Astrocyte of the hippocampus (primary cell): ENCODE data around the gene AGTR2.
"Not testable (repeated sequence)": the region's sequence is repeated elsewhere in the genome, so short reads cannot be mapped to it uniquely, and the experiment has no call there.

ENCODE experiments used
- DNase-seq: peaks from one replicate; pipeline ENCODE4 v3.0.0; 2011; ENCODE audit warnings: low read depth, low spot score

Gene AGTR2, protein sequence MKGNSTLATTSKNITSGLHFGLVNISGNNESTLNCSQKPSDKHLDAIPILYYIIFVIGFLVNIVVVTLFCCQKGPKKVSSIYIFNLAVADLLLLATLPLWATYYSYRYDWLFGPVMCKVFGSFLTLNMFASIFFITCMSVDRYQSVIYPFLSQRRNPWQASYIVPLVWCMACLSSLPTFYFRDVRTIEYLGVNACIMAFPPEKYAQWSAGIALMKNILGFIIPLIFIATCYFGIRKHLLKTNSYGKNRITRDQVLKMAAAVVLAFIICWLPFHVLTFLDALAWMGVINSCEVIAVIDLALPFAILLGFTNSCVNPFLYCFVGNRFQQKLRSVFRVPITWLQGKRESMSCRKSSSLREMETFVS

DNA sequence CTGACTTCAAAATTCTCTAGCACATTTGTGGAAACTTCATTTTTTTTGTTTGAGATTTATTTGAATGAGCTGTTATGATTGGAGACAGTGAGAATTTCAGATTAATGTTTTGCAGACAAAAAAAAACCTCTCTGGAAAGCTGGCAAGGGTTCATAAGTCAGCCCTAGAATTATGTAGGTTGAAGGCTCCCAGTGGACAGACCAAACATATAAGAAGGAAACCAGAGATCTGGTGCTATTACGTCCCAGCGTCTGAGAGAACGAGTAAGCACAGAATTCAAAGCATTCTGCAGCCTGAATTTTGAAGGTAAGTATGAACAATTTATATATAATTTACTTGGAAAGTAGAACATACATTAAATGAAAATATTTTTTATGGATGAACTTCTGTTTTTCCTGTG is at the start of gene AGTR2:
TSS of gene AGTR2 (plus strand) at position 234 of the 400 bp plus-strand sequence. CDS start 1,537 bp downstream, outside the sequence.
- no peak for DNase-seq

DNA sequence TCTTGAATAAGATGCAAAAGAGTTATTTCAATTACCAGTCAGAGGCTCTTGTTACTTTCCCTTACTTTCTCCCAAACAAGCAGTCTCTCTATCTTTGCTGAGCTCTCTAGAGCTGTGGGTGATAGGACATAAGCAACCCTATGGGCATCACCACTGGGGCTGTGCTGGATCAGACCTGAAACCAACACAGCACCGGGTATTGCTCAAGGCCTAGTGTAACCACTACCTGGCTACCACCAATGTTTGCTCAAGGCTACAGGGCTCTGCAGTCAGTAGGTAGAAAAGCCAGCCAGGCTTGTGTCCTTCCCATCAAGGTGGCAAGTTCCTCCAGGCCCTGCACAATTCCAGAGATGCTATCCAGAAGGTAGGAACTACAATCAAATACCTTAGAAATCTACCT is 35.3 kb upstream of the AGTR2 start:
- DNase-seq = no peak

DNA sequence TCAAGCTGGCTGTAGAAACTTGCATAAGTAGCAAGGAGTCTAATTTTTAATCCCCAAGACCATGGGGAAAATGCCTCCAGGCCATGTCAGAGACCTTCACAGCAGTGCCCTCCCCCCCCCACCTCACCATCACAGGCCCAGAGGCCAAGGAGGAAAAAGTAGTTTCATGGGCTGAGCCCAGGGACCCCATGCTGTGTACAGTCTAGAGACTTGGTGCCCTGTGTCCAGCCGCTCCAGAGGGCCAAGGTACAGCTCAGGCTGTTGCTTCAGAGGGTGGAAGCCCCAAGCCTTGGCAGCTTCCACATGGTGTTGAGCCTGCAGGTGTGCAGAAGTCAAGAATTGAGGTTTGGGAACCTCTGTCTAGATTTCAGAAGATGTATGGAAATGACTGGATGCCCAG is 29.3 kb upstream of the AGTR2 start:
- DNase-seq = not testable (repeated sequence)

DNA sequence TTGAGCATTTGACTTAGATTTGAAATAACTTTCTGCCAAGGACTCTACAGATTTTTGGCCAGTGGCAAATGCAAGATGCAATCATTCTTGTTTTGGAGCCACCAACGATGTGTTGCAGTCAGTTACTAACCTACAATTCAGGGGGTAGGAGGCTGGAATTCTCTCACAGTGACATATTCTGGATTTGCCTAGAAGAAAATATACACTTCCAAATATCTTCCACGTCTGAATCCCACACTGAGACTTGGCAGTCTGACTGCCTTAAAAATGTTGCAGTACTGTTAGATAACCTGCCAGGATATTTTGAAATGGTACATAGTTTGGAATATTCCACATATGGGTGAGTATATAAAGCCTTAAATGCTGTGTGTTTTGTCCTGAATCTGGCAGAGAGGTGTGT is 27.6 kb upstream of the AGTR2 start:
- no peak for DNase-seq

DNA sequence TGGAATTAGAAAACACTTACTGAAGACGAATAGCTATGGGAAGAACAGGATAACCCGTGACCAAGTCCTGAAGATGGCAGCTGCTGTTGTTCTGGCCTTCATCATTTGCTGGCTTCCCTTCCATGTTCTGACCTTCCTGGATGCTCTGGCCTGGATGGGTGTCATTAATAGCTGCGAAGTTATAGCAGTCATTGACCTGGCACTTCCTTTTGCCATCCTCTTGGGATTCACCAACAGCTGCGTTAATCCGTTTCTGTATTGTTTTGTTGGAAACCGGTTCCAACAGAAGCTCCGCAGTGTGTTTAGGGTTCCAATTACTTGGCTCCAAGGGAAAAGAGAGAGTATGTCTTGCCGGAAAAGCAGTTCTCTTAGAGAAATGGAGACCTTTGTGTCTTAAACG is 2.4 kb downstream of the AGTR2 start:
- DNase-seq = no peak

DNA sequence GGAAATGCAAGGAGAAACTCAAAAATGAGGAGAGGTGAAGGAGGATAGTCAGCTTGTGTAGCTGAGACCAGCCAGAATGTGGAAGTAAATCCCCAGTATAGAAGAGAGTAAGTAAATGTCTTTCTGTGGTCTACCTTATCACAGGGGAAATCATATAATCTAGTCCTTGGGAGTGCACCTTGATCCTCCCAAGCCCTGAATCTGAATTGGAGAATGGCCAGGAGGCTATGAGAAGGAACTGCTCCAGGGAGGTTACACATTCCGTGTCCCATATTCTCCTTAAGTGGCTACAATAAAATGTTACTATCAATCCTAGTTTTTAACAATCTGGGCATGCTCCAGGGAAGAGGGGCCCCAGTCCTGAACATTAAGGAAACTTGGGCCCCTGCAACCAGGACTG is 10.8 kb downstream of the AGTR2 start:
- no peak for DNase-seq

DNA sequence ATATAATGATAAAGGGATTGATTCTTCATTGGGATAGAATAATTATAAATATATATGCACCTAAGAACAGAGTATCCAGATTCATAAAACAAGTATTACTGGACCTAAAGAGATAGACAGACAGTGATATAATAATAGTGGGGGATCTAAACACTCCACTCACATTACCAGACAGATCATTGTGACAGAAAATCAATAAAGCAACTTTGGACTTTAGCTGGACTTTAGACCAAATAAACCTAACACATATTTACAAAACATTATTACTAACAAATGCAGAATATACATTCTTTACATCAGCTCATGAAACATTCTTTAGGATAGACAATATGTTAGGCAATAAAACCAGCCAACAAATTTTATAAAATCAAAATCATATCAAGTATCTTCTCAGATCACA is 14.6 kb downstream of the AGTR2 start:
- DNase-seq = no peak

DNA sequence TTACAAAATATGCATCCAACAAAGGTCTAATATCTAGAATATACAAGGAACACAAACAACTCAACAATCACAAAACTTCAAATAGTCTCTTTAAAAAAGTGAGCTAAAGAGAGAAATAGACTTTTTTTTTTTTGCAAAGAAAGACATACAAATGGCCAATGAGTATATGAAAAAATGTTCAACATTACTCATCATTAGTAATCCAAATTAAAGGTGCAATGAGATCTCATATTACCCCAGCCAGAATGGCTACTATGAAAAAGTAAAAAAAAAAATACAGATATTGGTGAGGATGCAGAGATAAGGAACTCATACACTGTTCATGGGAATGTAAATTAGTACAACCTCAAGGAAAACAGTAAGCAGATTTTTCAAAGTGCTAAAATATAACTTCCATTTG is 24.1 kb downstream of the AGTR2 start:
- no peak for DNase-seq

DNA sequence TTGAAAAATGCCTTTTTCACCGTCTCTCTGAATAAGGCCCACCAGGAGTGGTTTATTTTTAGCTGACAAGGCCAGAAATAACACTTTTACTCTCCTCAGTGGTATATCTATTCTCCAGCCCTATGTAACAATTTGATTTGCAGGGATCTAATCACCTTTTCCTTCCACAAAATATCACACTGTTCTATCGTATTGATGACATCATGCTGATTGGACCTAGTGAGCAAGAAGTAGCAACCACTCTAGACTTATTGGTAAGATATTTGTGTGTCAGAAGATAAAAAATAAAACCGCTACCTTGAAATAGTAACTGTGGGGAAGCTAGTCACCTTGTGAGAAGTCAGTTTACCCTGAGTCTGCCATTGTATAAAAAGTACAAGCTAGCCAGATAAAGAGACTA is 27.7 kb downstream of the AGTR2 start:
- DNase-seq = no peak

DNA sequence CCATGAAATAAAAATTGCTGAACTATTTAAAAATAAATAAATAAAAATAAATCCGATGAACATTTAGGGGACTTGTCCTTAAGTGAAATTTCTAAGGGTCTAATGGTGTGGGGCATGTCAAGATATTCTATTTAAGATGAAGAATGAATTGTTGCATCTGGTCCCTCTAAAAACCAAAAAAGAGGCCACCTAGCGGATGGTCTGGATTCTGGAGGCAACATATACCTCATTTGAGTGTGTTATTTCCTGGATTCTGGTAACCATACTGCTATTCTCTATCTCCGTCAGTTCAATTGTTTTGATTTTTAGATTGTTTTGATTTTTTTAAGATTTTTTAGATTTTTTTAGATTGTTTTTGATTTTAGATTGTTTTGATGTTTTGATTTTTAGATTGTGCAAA is 28.3 kb downstream of the AGTR2 start:
- no peak for DNase-seq

DNA sequence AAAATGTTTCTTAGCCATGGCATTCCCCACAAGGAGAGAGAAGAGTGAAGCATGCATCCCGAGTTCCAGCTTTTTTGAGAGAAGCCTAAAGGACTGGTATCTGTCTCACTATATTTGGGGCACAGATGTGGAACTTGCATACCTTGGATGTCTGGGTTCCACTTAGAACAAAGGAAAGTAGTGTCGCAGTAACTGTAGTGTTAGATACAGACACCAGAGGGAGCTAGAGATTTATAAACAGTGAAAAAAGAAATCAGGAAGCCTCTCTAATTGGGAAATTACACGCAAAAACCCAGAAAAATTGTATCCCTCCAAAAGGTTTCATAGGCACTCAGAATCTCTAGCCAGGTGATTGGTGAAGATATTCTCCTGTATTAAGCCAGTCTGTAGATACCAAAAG is 34.4 kb downstream of the AGTR2 start:
- DNase-seq = peak; percentile 26

DNA sequence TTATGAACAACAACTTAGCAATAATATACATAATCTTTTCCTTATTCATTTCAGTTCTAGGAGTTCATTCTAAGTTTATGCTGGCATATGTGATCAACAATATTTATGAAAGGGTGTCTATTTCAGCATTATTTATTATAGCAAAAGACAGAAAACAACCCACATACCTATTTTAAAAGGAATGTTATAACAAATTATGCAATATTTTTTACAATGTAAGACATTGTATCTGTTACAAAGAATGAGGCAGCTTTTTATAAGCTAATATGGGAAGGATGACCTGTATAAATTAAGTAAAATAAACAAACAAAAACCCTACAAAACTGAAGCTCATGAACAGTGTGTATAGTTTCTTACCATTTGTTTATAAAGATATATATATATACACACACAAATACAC is 42.7 kb downstream of the AGTR2 start:
- no peak for DNase-seq

DNA sequence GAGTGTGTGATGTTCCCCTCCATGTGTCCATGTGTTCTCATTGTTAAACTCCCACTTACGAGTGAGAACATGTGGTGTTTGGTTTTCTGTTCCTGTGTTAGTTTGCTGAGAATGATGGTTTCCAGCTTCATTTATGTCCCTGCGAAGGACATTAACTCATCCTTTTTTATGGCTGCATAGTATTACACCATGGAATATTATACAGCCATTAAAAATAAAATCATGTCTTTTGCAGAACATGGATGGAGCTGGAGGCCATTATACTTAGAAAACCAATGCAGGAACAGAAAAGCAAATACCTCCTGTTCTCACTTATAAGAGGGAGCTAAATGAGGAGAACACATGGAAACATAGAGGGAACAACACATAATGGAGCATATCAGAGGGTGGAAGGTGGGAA is 46.5 kb downstream of the AGTR2 start:
- not testable (repeated sequence) for DNase-seq
